HepG2 (cell line): Measurements from ENCODE around the gene FOXJ2. TPM values are rescaled to one million over a fixed set of nuclear protein-coding genes. Genes with fewer than 3 reads are reported as not detected.
A peak's percentile ranks its signal among the peaks of the same experiment; 100 is the strongest.

Experiments used
- ATAC-seq: fragments of 200-7000 bp; cut with Tn5 transposase; 3 replicates; pipeline ENCODE4 v1.9.1; 2020; ENCODE audit warnings: mild to moderate bottlenecking, moderate library complexity
- BruUV-seq: library from RNA; stranded (reverse); fragments of 400-500 nt; replicated peaks from 2 replicates; lab custom pipeline; 2021; lab: Mats Ljungman, UMichigan
- CTCF ChIA-PET: fragments of 300-600 bp; formaldehyde crosslinking; extraction: SDS; loops from one replicate; lab custom pipeline; 2021; ENCODE audit warnings: low total read pairs, inconsistent platforms, low intra/inter-chr PET ratio; lab: Yijun Ruan, JAX
- POLR2A ChIA-PET: fragments of 350-600 bp; sonication (Branson Sonifier 250); formaldehyde crosslinking; loops from one replicate; lab custom pipeline; 2020; ENCODE audit warnings: antibody characterized with exemption, inconsistent platforms; lab: Yijun Ruan, JAX
- DNase-seq: peaks from one replicate; pipeline ENCODE4 v3.0.0-alpha.2; 2015; ENCODE audit warnings: low spot score
- FAIRE-seq: peaks from 3 replicates; lab custom pipeline; 2011; peaks lifted over from hg19 to GRCh38; lab: Jason Lieb, UNC
- H2AFZ ChIP-seq: one replicate; pipeline ENCODE4 v1.6.1; 2011; ENCODE audit warnings: low read length, inconsistent platforms
- H3K27ac ChIP-seq: fragments of 300-600 bp; 3 replicates; pipeline ENCODE4 v1.8.0; 2011; ENCODE audit warnings: mixed run types, mild to moderate bottlenecking, mixed read lengths, low read length, inconsistent platforms; ENCODE audit not compliant: insufficient read depth; ENCODE audit errors: extremely low read length
- H3K27me3 ChIP-seq, 2 experiments: fragments of 200-600 bp in 1 of 2; 2 replicates in 1 of 2; 3 replicates in 1 of 2; pipeline versions ENCODE4 v1.6.0 to v1.8.0; 2011; ENCODE audit warnings: low read length in 2 of 2, mild to moderate bottlenecking in 2 of 2, moderate library complexity in 2 of 2, inconsistent platforms in 1 of 2; ENCODE audit not compliant: insufficient read depth in 2 of 2, control insufficient read depth in 1 of 2
- H3K36me3 ChIP-seq, 2 experiments: fragments of 200-600 bp in 1 of 2; replicated peaks in 1 of 2; 2 replicates in 1 of 2; 3 replicates in 1 of 2; pipeline versions ENCODE4 v1.5.1 to v1.8.0; 2011; ENCODE audit warnings: low read length in 2 of 2, inconsistent platforms in 1 of 2; ENCODE audit not compliant: insufficient read depth in 2 of 2, control insufficient read depth in 1 of 2
- H3K4me1 ChIP-seq: 2 replicates; pipeline ENCODE4 v1.5.1; 2012; ENCODE audit warnings: low read length, inconsistent platforms; ENCODE audit not compliant: insufficient read depth
- H3K4me2 ChIP-seq: 2 replicates; pipeline ENCODE4 v1.6.0; 2011; ENCODE audit warnings: low read depth, low read length, inconsistent platforms
- H3K4me3 ChIP-seq, 3 experiments: fragments of 200-600 bp in 1 of 3; sonication (generic), shearing (Covaris generic) in 1 of 3; replicated peaks in 1 of 3; 2 replicates each; pipeline ENCODE4 v1.5.1; 2011 to 2016; ENCODE audit warnings: low read length in 3 of 3, inconsistent platforms in 2 of 3, low read depth in 2 of 3, mild to moderate bottlenecking in 2 of 3, control low read depth in 1 of 3, mixed read lengths in 1 of 3; ENCODE audit not compliant: insufficient read depth in 1 of 3
- H3K79me2 ChIP-seq: one replicate; pipeline ENCODE4 v1.6.1; 2011; ENCODE audit warnings: low read length, inconsistent platforms; ENCODE audit not compliant: insufficient read depth
- H3K9ac ChIP-seq: 2 replicates; pipeline ENCODE4 v1.6.0; 2011; ENCODE audit warnings: mild to moderate bottlenecking, low read depth, low read length, inconsistent platforms; ENCODE audit not compliant: insufficient read depth
- H3K9me3 ChIP-seq: 2 replicates; pipeline ENCODE4 v1.5.1; 2012; ENCODE audit warnings: mild to moderate bottlenecking, low read length
- H4K20me1 ChIP-seq: 2 replicates; pipeline ENCODE4 v1.6.0; 2011; ENCODE audit warnings: inconsistent platforms, mild to moderate bottlenecking, low read length, moderate library complexity; ENCODE audit not compliant: insufficient read depth
- ATAD3A ChIP-seq: sonication (generic); formaldehyde crosslinking; IDR thresholded peaks from 2 replicates; pipeline ENCODE4 v1.4.0; 2020; ENCODE audit warnings: missing genetic modification reagents
- CEBPB ChIP-seq: IDR thresholded peaks from 2 replicates; pipeline ENCODE4 v1.6.1; 2011; ENCODE audit warnings: low read depth, low read length, improper control_type of control experiment, borderline replicate concordance
- ELF3 ChIP-seq: IDR thresholded peaks from 2 replicates; pipeline ENCODE4 v1.6.1; 2016; ENCODE audit warnings: missing genetic modification reagents, missing compliant biosample characterization
- GATAD1 ChIP-seq: IDR thresholded peaks from 2 replicates; pipeline ENCODE4 v1.6.1; 2016; ENCODE audit warnings: missing genetic modification reagents, missing compliant biosample characterization
- GRHL1 ChIP-seq: sonication (generic); formaldehyde crosslinking; conservative IDR thresholded peaks from 2 replicates; pipeline ENCODE4 v1.8.0; 2022; ENCODE audit warnings: missing genetic modification reagents
- HNRNPL ChIP-seq: fragments of 200-400 bp; formaldehyde crosslinking; IDR thresholded peaks from 2 replicates; pipeline ENCODE4 v1.6.1; 2017; ENCODE audit warnings: mild to moderate bottlenecking, low read depth, low read length
- MIXL1 ChIP-seq: IDR thresholded peaks from 2 replicates; pipeline ENCODE4 v1.6.1; 2016
- MTA1 ChIP-seq: sonication (generic); formaldehyde crosslinking; IDR thresholded peaks from 2 replicates; pipeline ENCODE4 v1.4.0; 2020; ENCODE audit warnings: missing genetic modification reagents, mild to moderate bottlenecking, borderline replicate concordance
- NCOA2 ChIP-seq: sonication (generic); formaldehyde crosslinking; IDR thresholded peaks from 2 replicates; pipeline ENCODE4 v1.8.0; 2022; ENCODE audit warnings: inconsistent platforms
- NCOA5 ChIP-seq: sonication (generic); formaldehyde crosslinking; IDR thresholded peaks from 2 replicates; pipeline ENCODE4 v1.4.0; 2020; ENCODE audit warnings: missing genetic modification reagents
- POLR2A ChIP-seq, 2 experiments: IDR thresholded peaks; 2 replicates each; pipeline ENCODE4 v1.6.1; 2011; ENCODE audit warnings: low read depth in 2 of 2, low read length in 2 of 2, mild to moderate bottlenecking in 1 of 2, moderate library complexity in 1 of 2; ENCODE audit not compliant: insufficient read depth in 1 of 2
- TRIM22 ChIP-seq: fragments of 450-650 bp; IDR thresholded peaks from 2 replicates; pipeline ENCODE4 v1.6.1; 2017
- WIZ ChIP-seq: sonication (generic); formaldehyde crosslinking; IDR thresholded peaks from 2 replicates; pipeline ENCODE4 v1.5.1; 2020; ENCODE audit warnings: mild to moderate bottlenecking, missing genetic modification reagents
- ZBTB7B ChIP-seq: sonication (generic); formaldehyde crosslinking; IDR thresholded peaks from 2 replicates; pipeline ENCODE4 v1.4.0; 2020; ENCODE audit warnings: missing genetic modification reagents
- ZNF143 ChIP-seq: sonication (generic); formaldehyde crosslinking; IDR thresholded peaks from 2 replicates; pipeline ENCODE4 v1.4.0; 2020; ENCODE audit warnings: missing genetic modification reagents
- ZNF224 ChIP-seq: sonication (generic); formaldehyde crosslinking; IDR thresholded peaks from 2 replicates; pipeline ENCODE4 v1.5.0; 2020; ENCODE audit warnings: mild to moderate bottlenecking, missing genetic modification reagents
- ZNF530 ChIP-seq: sonication (generic); formaldehyde crosslinking; IDR thresholded peaks from 2 replicates; pipeline ENCODE4 v1.5.0; 2020; ENCODE audit warnings: low read depth, mild to moderate bottlenecking, missing genetic modification reagents
- ZNF556 ChIP-seq: sonication (generic); formaldehyde crosslinking; IDR thresholded peaks from 2 replicates; pipeline ENCODE4 v1.4.0; 2020; ENCODE audit warnings: mild to moderate bottlenecking, missing genetic modification reagents, borderline replicate concordance
- WGBS: methylation state at CpG from one replicate; pipeline ENCODE4 v1.1.6; 2017; ENCODE audit warnings: low lambda C conversion rate; 5-methylcytosine and 5-hydroxymethylcytosine counted together
- in situ Hi-C: cut with HindIII; loops from 2 replicates; pipeline ENCODE4 v1.10.0; 2017; ENCODE audit warnings: low pct_unique_long_range_greater_than_20kb; ENCODE audit not compliant: extremely low pct_ligation_motif_present
- intact Hi-C: fragments of 100-400 bp; cut with micrococcal nuclease; formaldehyde crosslinking; loops from one replicate; pipeline ENCODE4 v1.10.0; 2022; ENCODE audit not compliant: unreplicated experiment
- polyA plus RNA-seq, 8 experiments: library from polyadenylated mRNA; depleted of rRNA in 3 of 8; stranded (reverse) in 7 of 8; unstranded in 1 of 8; fragments of >200 nt; fragmentation: Illumina TruSeq in 4 of 8; extraction: Trizol in 4 of 8; gene quantifications; 2 replicates each; pipeline versions ENCODE4 v1.2.1 to v1.2.3, GENCODE V29; 2011 to 2016; ENCODE audit warnings: low read depth in 4 of 8, missing spikeins in 1 of 8, mixed read lengths in 1 of 8; ENCODE audit not compliant: insufficient read depth in 1 of 8
- total RNA-seq, 5 experiments: library from RNA; depleted of rRNA; stranded (reverse); fragments of >200 nt; fragmentation: Illumina TruSeq; extraction: Trizol; gene quantifications; 2 replicates each; pipeline ENCODE4 v1.2.3, GENCODE V29; 2016; ENCODE audit warnings: low read depth in 1 of 5
- TF ChIP-seq, protein P1 (sequence below): sonication (generic); formaldehyde crosslinking; IDR thresholded peaks from 2 replicates; pipeline ENCODE4 v1.4.0; 2020; ENCODE audit warnings: low read depth, mild to moderate bottlenecking, missing genetic modification reagents

Gene FOXJ2
- total and polyA plus RNA-seq, 2 of the 13 experiments (the other 11 are each of a cell fraction or from before 2014, with no cell fraction given) = 2.2 to 2.9 TPM

DNA sequence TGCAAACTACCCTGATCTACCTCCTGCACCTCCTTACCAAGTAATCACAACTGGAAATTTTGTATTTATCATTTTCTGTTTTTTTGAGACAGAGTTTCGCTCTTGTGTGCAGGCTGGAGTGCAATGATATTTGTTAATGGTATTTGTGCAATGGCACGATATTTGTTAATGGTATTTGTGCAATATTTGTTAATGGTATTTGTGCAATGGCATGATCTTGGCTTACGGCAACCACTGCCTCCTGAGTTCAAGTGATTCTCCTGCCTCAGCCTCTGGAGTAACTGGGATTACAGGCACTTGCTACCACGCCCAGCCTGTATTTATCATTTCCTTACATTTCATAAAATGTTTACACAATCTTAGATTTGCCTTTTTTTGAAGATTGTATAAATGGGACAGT is 43.9 kb downstream of the FOXJ2 start:
- no peaks in the 10 kb centered on the region for H3K36me3 ChIP-seq
- H3K9ac ChIP-seq = no peak overlapping the region
- H3K4me3 ChIP-seq = no peak overlapping the region
- peaks cover 0 to 2% of the 10 kb centered on the region in 2 experiments; a peak in 2 of 5 replicates for H3K27me3 ChIP-seq
- POLR2A ChIA-PET = interaction anchor here (0.5 kb wide), 1 partner anchor 1005 kb away, joined by 4 read pairs; no protein-coding TSS in a partner anchor
- in situ Hi-C loops = no loop called here
- H3K4me1 ChIP-seq = peaks cover 11% of the 10 kb centered on the region
- no peak overlapping the region for H2AFZ ChIP-seq
- BruUV-seq = no TSS peak
- no peaks in the 10 kb centered on the region for H3K9me3 ChIP-seq
- H3K4me2 ChIP-seq = no peak overlapping the region
- CTCF ChIA-PET = no interaction called here
- no peaks in the 10 kb centered on the region for H4K20me1 ChIP-seq
- no peak overlapping the region for H3K27ac ChIP-seq
- 5% methylated on average over 4 of the region's 4 CpGs for WGBS
- no peak for DNase-seq
- TF ChIP-seq MIXL1 (no peak), POLR2A (IDR thresholded peaks at IDR 0.05; ENCODE audit: insufficient read depth in 1 of 2, low read depth in 2 of 2, low read length in 2 of 2) (no peak), CEBPB (peak; percentile 27; the same call in 1 of the 2 replicates), GRHL1 (CRISPR knock-in tag) (no peak)
- TF ChIP-seq, all 625 proteins: peak for 1
- H3K79me2 ChIP-seq = no peaks in the 10 kb centered on the region
- intact Hi-C loops = no loop called here
- no peak for ATAC-seq
- FAIRE-seq = no peak

DNA sequence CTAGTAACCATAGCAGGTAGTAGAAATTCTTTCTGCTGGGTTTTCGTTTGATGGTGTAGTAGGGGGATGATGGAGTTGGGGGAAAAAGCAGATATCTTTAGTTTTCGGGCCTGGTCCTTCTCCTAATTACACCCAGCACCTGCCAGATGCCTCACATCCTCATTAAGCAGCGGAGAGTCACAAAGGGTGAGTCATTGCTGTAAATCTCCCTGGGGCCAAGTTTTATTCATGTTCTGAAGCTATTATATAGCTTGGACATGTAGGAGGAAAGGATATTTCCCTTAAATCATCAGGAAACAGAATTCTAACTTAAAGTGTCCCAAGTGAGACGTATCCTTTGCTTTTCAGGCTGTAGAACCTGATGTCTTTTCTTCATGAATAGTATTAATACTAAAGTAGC is 44.7 kb downstream of the FOXJ2 start:
- DNase-seq (no peak), ATAC-seq (no peak), FAIRE-seq (no peak)
- H3K4me3 ChIP-seq = no peak overlapping the region
- POLR2A ChIA-PET = no interaction called here
- H2AFZ ChIP-seq = no peak overlapping the region
- peaks cover 0 to 2% of the 10 kb centered on the region in 2 experiments; a peak in 2 of 5 replicates for H3K27me3 ChIP-seq
- H3K9me3 ChIP-seq = no peaks in the 10 kb centered on the region
- H3K27ac ChIP-seq = no peak overlapping the region
- BruUV-seq = no TSS peak
- no peaks in the 10 kb centered on the region for H3K36me3 ChIP-seq
- WGBS = 33% methylated on average over 4 of the region's 4 CpGs
- peaks cover 5% of the 10 kb centered on the region for H3K79me2 ChIP-seq
- H3K4me2 ChIP-seq = no peak overlapping the region
- no peak overlapping the region for H3K9ac ChIP-seq
- peaks cover 11% of the 10 kb centered on the region for H3K4me1 ChIP-seq
- no peaks in the 10 kb centered on the region for H4K20me1 ChIP-seq
- CTCF ChIA-PET = no interaction called here
- intact Hi-C loops (no loop called here), in situ Hi-C loops (no loop called here)
- TF ChIP-seq ZNF224 (CRISPR knock-in tag) = no peak
- no peak for TF ChIP-seq NCOA5
- TF ChIP-seq GATAD1 (CRISPR knock-in tag) = no peak
- no peak for TF ChIP-seq ATAD3A (CRISPR knock-in tag)
- no peak for TF ChIP-seq HNRNPL
- TF ChIP-seq ZNF556 (CRISPR knock-in tag) = no peak
- no peak for TF ChIP-seq TRIM22
- no peak for TF ChIP-seq WIZ (CRISPR knock-in tag)
- TF ChIP-seq ZNF530 (CRISPR knock-in tag) = no peak
- TF ChIP-seq ZBTB7B (CRISPR knock-in tag) = no peak
- no peak for TF ChIP-seq MTA1 (CRISPR knock-in tag)
- TF ChIP-seq ELF3 (CRISPR knock-in tag) = no peak
- TF ChIP-seq ZNF143 (CRISPR knock-in tag) = no peak
- TF ChIP-seq, protein P1, sequence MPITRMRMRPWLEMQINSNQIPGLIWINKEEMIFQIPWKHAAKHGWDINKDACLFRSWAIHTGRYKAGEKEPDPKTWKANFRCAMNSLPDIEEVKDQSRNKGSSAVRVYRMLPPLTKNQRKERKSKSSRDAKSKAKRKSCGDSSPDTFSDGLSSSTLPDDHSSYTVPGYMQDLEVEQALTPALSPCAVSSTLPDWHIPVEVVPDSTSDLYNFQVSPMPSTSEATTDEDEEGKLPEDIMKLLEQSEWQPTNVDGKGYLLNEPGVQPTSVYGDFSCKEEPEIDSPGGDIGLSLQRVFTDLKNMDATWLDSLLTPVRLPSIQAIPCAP = no peak
- no peak for TF ChIP-seq NCOA2 (CRISPR knock-in tag)
